Measurements from ENCODE around the gene SLC35G6. TPM values are rescaled to one million over a fixed set of nuclear protein-coding genes. Genes with fewer than 3 reads are reported as not detected.

The SLC35G6 gene
- total RNA-seq, 2 donors from 2014 or later: not detected

- peaks cover 35 to 46% of the 10 kb centered on the region in 2 donors for H3K4me1 Mint-ChIP-seq (ENCODE audit: low read depth in 2 of 2)
- H3K36me3 Mint-ChIP-seq: peaks cover 13% of the 10 kb centered on the region
- H3K4me3 Mint-ChIP-seq: no peak overlapping the region
- no peak overlapping the region for H3K27ac Mint-ChIP-seq
- ATAC-seq: no peak
- no peaks in the 10 kb centered on the region for H3K9me3 Mint-ChIP-seq
- DNase-seq (ENCODE audit: low spot score): no peak
- no peaks in the 10 kb centered on the region for H3K27me3 Mint-ChIP-seq
Observed at GRCh38 chr17:7493941-7494340, 12.7 kb downstream of the SLC35G6 start.

- Mint-ChIP-seq H3K9me3 (no peaks in the 10 kb centered on the region), H3K4me3 (no peak overlapping the region), H3K27ac (no peak overlapping the region), H3K36me3 (peaks cover 19% of the 10 kb centered on the region), H3K4me1 (ENCODE audit: low read depth in 2 of 2) (peaks cover 24 to 37% of the 10 kb centered on the region in 2 donors), H3K27me3 (no peaks in the 10 kb centered on the region)
- no peak for DNase-seq (ENCODE audit: low spot score)
- no peak for ATAC-seq
Observed at GRCh38 chr17:7495906-7496434, 14.7 kb downstream of the SLC35G6 start.

- Mint-ChIP-seq H3K4me1 (ENCODE audit: low read depth in 2 of 2) (peaks cover 20 to 36% of the 10 kb centered on the region in 2 donors), H3K9me3 (no peaks in the 10 kb centered on the region), H3K27me3 (no peaks in the 10 kb centered on the region), H3K36me3 (peaks cover 25% of the 10 kb centered on the region), H3K27ac (no peak overlapping the region), H3K4me3 (no peak overlapping the region)
- ATAC-seq: peak in 1 of 2 donors; percentile 44
- DNase-seq (ENCODE audit: low spot score): no peak
Observed at GRCh38 chr17:7496470-7497183, 15.4 kb downstream of the SLC35G6 start.

DNA sequence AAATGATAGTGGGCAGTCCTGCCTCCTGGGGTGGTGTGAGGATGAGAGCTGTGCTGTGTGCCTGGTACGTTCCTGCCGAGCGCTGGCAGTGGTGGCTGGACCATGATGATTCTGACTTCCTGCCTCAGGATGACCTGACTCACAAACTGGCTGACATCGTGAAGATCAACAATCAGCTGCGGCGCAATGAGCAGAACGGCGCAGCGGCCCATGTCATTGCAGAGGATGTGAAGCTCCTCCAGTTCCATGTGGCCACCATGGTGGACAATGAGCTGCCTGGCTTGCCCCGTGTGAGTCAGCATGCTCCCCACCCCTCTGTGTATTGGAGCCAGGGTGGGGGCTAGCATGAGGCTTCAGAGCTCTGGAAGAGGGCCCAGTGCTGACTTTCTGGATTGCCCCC is 16.0 kb downstream of the SLC35G6 start:
- H3K36me3 Mint-ChIP-seq: peaks cover 28% of the 10 kb centered on the region
- ATAC-seq: no peak
- H3K9me3 Mint-ChIP-seq: no peaks in the 10 kb centered on the region
- no peak overlapping the region for H3K4me3 Mint-ChIP-seq
- H3K27me3 Mint-ChIP-seq: no peaks in the 10 kb centered on the region
- no peak for DNase-seq (ENCODE audit: low spot score)
- no peak overlapping the region for H3K27ac Mint-ChIP-seq
- peaks cover 16 to 33% of the 10 kb centered on the region in 2 donors for H3K4me1 Mint-ChIP-seq (ENCODE audit: low read depth in 2 of 2)

DNA sequence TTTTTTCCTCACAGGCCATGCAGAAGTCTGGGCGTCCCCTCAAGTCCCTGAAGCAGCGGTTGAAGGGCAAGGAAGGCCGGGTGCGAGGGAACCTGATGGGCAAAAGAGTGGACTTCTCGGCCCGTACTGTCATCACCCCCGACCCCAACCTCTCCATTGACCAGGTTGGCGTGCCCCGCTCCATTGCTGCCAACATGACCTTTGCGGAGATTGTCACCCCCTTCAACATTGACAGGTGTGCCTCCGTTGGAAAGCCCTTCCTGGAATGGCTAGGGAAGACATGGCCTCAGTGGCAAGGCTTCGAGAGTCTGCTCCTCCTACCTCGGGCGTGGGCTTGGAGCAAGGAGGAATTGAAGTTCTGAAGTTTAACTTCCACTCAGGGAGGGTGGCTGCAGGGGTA is 16.4 kb downstream of the SLC35G6 start:
- Mint-ChIP-seq H3K4me1 (ENCODE audit: low read depth in 2 of 2) (peaks cover 16 to 33% of the 10 kb centered on the region in 2 donors), H3K27ac (no peak overlapping the region), H3K27me3 (no peaks in the 10 kb centered on the region), H3K9me3 (no peaks in the 10 kb centered on the region), H3K4me3 (no peak overlapping the region), H3K36me3 (peaks cover 28% of the 10 kb centered on the region)
- ATAC-seq (no peak), DNase-seq (ENCODE audit: low spot score) (no peak)

DNA sequence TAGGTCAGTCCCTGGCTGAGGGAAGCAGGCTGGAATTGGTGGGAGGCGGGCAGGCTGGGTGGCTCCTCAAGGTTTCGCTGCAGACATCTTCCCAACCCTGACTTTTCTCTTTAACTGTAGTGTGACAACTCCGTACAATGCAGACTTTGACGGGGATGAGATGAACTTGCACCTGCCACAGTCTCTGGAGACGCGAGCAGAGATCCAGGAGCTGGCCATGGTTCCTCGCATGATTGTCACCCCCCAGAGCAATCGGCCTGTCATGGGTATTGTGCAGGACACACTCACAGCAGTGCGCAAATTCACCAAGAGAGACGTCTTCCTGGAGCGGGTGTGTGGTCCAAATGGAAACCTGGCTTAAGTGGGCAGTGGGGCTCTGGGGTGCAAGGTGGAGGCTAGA is 17.9 kb downstream of the SLC35G6 start:
- Mint-ChIP-seq H3K4me3 (no peak overlapping the region), H3K9me3 (no peaks in the 10 kb centered on the region), H3K4me1 (ENCODE audit: low read depth in 2 of 2) (peaks cover 1 to 18% of the 10 kb centered on the region in 2 donors), H3K36me3 (peaks cover 29% of the 10 kb centered on the region), H3K27ac (no peak overlapping the region), H3K27me3 (no peaks in the 10 kb centered on the region)
- ATAC-seq (no peak), DNase-seq (ENCODE audit: low spot score) (no peak)

GRCh38 chr17:7501729-7502128 is 20.5 kb downstream of the SLC35G6 start:
- Mint-ChIP-seq H3K27ac (no peak overlapping the region), H3K9me3 (no peaks in the 10 kb centered on the region), H3K27me3 (no peaks in the 10 kb centered on the region), H3K4me1 (ENCODE audit: low read depth in 2 of 2) (peaks cover 0 to 10% of the 10 kb centered on the region in 2 donors), H3K36me3 (peaks cover 35% of the 10 kb centered on the region), H3K4me3 (no peak overlapping the region)
- ATAC-seq: no peak
- DNase-seq (ENCODE audit: low spot score): no peak

GRCh38 chr17:7502171-7502847 is 21.1 kb downstream of the SLC35G6 start:
- H3K27me3 Mint-ChIP-seq: no peaks in the 10 kb centered on the region
- H3K9me3 Mint-ChIP-seq: no peaks in the 10 kb centered on the region
- no peak for DNase-seq (ENCODE audit: low spot score)
- ATAC-seq: no peak
- H3K4me3 Mint-ChIP-seq: no peak overlapping the region
- H3K36me3 Mint-ChIP-seq: peaks cover 35% of the 10 kb centered on the region
- no peak overlapping the region for H3K27ac Mint-ChIP-seq
- H3K4me1 Mint-ChIP-seq (ENCODE audit: low read depth in 2 of 2): peaks cover 0 to 8% of the 10 kb centered on the region in 2 donors

GRCh38 chr17:7502987-7503386 is 21.7 kb downstream of the SLC35G6 start:
- ATAC-seq: no peak
- peaks cover 35% of the 10 kb centered on the region for H3K36me3 Mint-ChIP-seq

GRCh38 chr17:7503521-7503920 is 22.3 kb downstream of the SLC35G6 start:
- Mint-ChIP-seq H3K9me3 (no peaks in the 10 kb centered on the region), H3K27ac (peak overlapping the region in 1 of 2 donors; percentile 18), H3K4me3 (no peak overlapping the region), H3K4me1 (ENCODE audit: low read depth in 2 of 2) (peaks cover 0 to 8% of the 10 kb centered on the region in 2 donors), H3K36me3 (peaks cover 39% of the 10 kb centered on the region), H3K27me3 (no peaks in the 10 kb centered on the region)
- no peak for ATAC-seq
- DNase-seq (ENCODE audit: low spot score): no peak

More at GRCh38 chr17:7502987-7503386, 21.7 kb downstream of the SLC35G6 start:
- no peaks in the 10 kb centered on the region for H3K9me3 Mint-ChIP-seq
- no peak overlapping the region for H3K4me3 Mint-ChIP-seq
- DNase-seq (ENCODE audit: low spot score): no peak
- H3K27ac Mint-ChIP-seq: no peak overlapping the region
- H3K27me3 Mint-ChIP-seq: no peaks in the 10 kb centered on the region
- H3K4me1 Mint-ChIP-seq (ENCODE audit: low read depth in 2 of 2): peaks cover 0 to 8% of the 10 kb centered on the region in 2 donors

- no peaks in the 10 kb centered on the region for H3K27me3 Mint-ChIP-seq
- DNase-seq (ENCODE audit: low spot score) (no peak), ATAC-seq (no peak)
- peaks cover 0 to 6% of the 10 kb centered on the region in 2 donors for H3K4me1 Mint-ChIP-seq (ENCODE audit: low read depth in 2 of 2)
- H3K4me3 Mint-ChIP-seq: no peak overlapping the region
- no peaks in the 10 kb centered on the region for H3K9me3 Mint-ChIP-seq
- H3K36me3 Mint-ChIP-seq: peaks cover 34% of the 10 kb centered on the region
- no peak overlapping the region for H3K27ac Mint-ChIP-seq
Observed at GRCh38 chr17:7508145-7508544, 26.9 kb downstream of the SLC35G6 start.

DNA sequence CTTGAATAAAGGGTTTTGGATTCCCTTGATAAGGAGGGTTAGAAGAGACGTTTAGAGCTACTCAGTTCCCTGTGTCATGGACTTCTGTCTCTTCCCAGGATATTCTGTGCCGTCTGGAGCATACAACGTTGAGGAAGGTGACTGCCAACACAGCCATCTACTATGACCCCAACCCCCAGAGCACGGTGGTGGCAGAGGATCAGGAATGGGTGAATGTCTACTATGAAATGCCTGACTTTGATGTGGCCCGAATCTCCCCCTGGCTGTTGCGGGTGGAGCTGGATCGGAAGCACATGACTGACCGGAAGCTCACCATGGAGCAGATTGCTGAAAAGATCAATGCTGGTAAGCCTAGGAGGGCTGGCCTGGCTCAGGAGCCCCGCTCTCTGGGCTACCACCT is 27.6 kb downstream of the SLC35G6 start:
- H3K27ac Mint-ChIP-seq: no peak overlapping the region
- ATAC-seq (no peak), DNase-seq (ENCODE audit: low spot score) (no peak)
- H3K4me1 Mint-ChIP-seq (ENCODE audit: low read depth in 2 of 2): peaks cover 0 to 6% of the 10 kb centered on the region in 2 donors
- H3K9me3 Mint-ChIP-seq: no peaks in the 10 kb centered on the region
- H3K27me3 Mint-ChIP-seq: no peaks in the 10 kb centered on the region
- H3K4me3 Mint-ChIP-seq: no peak overlapping the region
- H3K36me3 Mint-ChIP-seq: peaks cover 36% of the 10 kb centered on the region

GRCh38 chr17:7509937-7510336 is 28.7 kb downstream of the SLC35G6 start:
- no peak overlapping the region for H3K27ac Mint-ChIP-seq
- ATAC-seq (no peak), DNase-seq (ENCODE audit: low spot score) (no peak)
- no peaks in the 10 kb centered on the region for H3K9me3 Mint-ChIP-seq
- no peaks in the 10 kb centered on the region for H3K27me3 Mint-ChIP-seq
- H3K36me3 Mint-ChIP-seq: peaks cover 32% of the 10 kb centered on the region
- H3K4me1 Mint-ChIP-seq (ENCODE audit: low read depth in 2 of 2): peaks cover 0 to 6% of the 10 kb centered on the region in 2 donors
- no peak overlapping the region for H3K4me3 Mint-ChIP-seq

- no peak for DNase-seq (ENCODE audit: low spot score)
- no peaks in the 10 kb centered on the region for H3K27me3 Mint-ChIP-seq
- H3K9me3 Mint-ChIP-seq: no peaks in the 10 kb centered on the region
- H3K4me1 Mint-ChIP-seq (ENCODE audit: low read depth in 2 of 2): peaks cover 0 to 6% of the 10 kb centered on the region in 2 donors
- H3K27ac Mint-ChIP-seq: peak overlapping the region in 1 of 2 donors; percentile 62
- no peak for ATAC-seq
- no peak overlapping the region for H3K4me3 Mint-ChIP-seq
- H3K36me3 Mint-ChIP-seq: peaks cover 26% of the 10 kb centered on the region
Observed at GRCh38 chr17:7511108-7511507, 29.9 kb downstream of the SLC35G6 start.

Data from natural killer cell treated with Interleukin-12 subunit alpha and Interleukin-12 subunit beta and Interleukin-15 and Interleukin-18, amount 100 ng/mL, for 72 hours (primary cell).